WTC11 (cell line): ENCODE measurements around the gene EEFSEC. TPM values are rescaled to one million over a fixed set of nuclear protein-coding genes. Genes with fewer than 3 reads are reported as not detected.

Experiments
- ATAC-seq: fragments of 200-7000 bp; cut with Tn5 transposase; 2 replicates; pipeline ENCODE4 v1.10.0; 2021; ENCODE audit warnings: mild to moderate bottlenecking, moderate library complexity
- CTCF ChIA-PET: fragments of 300-600 bp; sonication (Branson Sonifier 250); formaldehyde crosslinking; loops from one replicate; lab custom pipeline; 2021; ENCODE audit warnings: antibody characterized with exemption; lab: Charles Lee
- POLR2A ChIA-PET: fragments of 350-600 bp; sonication (Branson Sonifier 250); formaldehyde crosslinking; loops from one replicate; lab custom pipeline; 2021; ENCODE audit warnings: antibody characterized with exemption; lab: Charles Lee
- DNase-seq: peaks from one replicate; pipeline ENCODE4 v3.0.0; 2021; ENCODE audit warnings: low spot score
- H3K27ac Mint-ChIP-seq: 2 replicates; pipeline ENCODE4 v1.8.0; 2021; ENCODE audit warnings: mixed read lengths
- H3K27me3 Mint-ChIP-seq: 2 replicates; pipeline ENCODE4 v1.8.0; 2021; ENCODE audit warnings: low read depth, mild to moderate bottlenecking, moderate library complexity, mixed read lengths
- H3K36me3 Mint-ChIP-seq: 2 replicates; pipeline ENCODE4 v1.8.0; 2021; ENCODE audit warnings: mixed read lengths
- H3K4me1 Mint-ChIP-seq: 2 replicates; pipeline ENCODE4 v1.8.0; 2022; ENCODE audit warnings: mixed read lengths
- H3K4me3 Mint-ChIP-seq: 2 replicates; pipeline ENCODE4 v1.8.0; 2021; ENCODE audit warnings: mild to moderate bottlenecking, moderate library complexity, mixed read lengths
- H3K9me3 Mint-ChIP-seq: 2 replicates; pipeline ENCODE4 v1.8.0; 2021; ENCODE audit warnings: mixed read lengths
- ATF6 ChIP-seq: sonication (generic); formaldehyde crosslinking; IDR thresholded peaks from 2 replicates; pipeline ENCODE4 v1.8.1; 2023; ENCODE audit warnings: mild to moderate bottlenecking, missing genetic modification reagents
- E2F4 ChIP-seq: sonication (generic); formaldehyde crosslinking; IDR thresholded peaks from 2 replicates; pipeline ENCODE4 v1.8.1; 2022; ENCODE audit warnings: low read depth, mild to moderate bottlenecking, moderate library complexity, missing genetic modification reagents, borderline replicate concordance
- FOXP4 ChIP-seq: sonication (generic); formaldehyde crosslinking; IDR thresholded peaks from 2 replicates; pipeline ENCODE4 v1.8.0; 2022; ENCODE audit warnings: mild to moderate bottlenecking, missing genetic modification reagents
- GTF2I ChIP-seq: fragments of 250-450 bp; sonication (Bioruptor Pico); conservative IDR thresholded peaks from 2 replicates; pipeline ENCODE4 v1.4.0; 2021; ENCODE audit warnings: mild to moderate bottlenecking
- HMGXB4 ChIP-seq: sonication (generic); formaldehyde crosslinking; IDR thresholded peaks from 2 replicates; pipeline ENCODE4 v1.8.1; 2023; ENCODE audit warnings: mild to moderate bottlenecking, moderate library complexity, missing genetic modification reagents
- NFE2L1 ChIP-seq: sonication (generic); formaldehyde crosslinking; IDR thresholded peaks from 2 replicates; pipeline ENCODE4 v1.8.1; 2023; ENCODE audit warnings: missing genetic modification reagents
- NR3C1 ChIP-seq: sonication (generic); formaldehyde crosslinking; conservative IDR thresholded peaks from 2 replicates; pipeline ENCODE4 v1.8.1; 2023; ENCODE audit warnings: low read depth, mild to moderate bottlenecking, missing genetic modification reagents
- RELA ChIP-seq: sonication (generic); formaldehyde crosslinking; IDR thresholded peaks from 2 replicates; pipeline ENCODE4 v1.8.1; 2022; ENCODE audit warnings: missing genetic modification reagents, mild to moderate bottlenecking, borderline replicate concordance
- SMAD4 ChIP-seq: sonication (generic); formaldehyde crosslinking; IDR thresholded peaks from 2 replicates; pipeline ENCODE4 v1.8.0; 2022; ENCODE audit warnings: mild to moderate bottlenecking, missing genetic modification reagents
- SP1 ChIP-seq: sonication (generic); formaldehyde crosslinking; conservative IDR thresholded peaks from 2 replicates; pipeline ENCODE4 v1.8.1; 2022; ENCODE audit warnings: missing genetic modification reagents
- TEAD1 ChIP-seq: sonication (generic); formaldehyde crosslinking; IDR thresholded peaks from 2 replicates; pipeline ENCODE4 v1.8.0; 2022; ENCODE audit warnings: mild to moderate bottlenecking, missing genetic modification reagents
- ZSCAN18 ChIP-seq: fragments of 250-450 bp; sonication (Bioruptor Pico); IDR thresholded peaks from 2 replicates; pipeline ENCODE4 v2.1.2; 2022; ENCODE audit warnings: mild to moderate bottlenecking, moderate library complexity
- total RNA-seq: library from RNA; stranded (reverse); gene quantifications from 3 replicates; pipeline ENCODE4 v1.2.3, GENCODE V29; 2021
- TF ChIP-seq, protein P1 (sequence below): sonication (generic); formaldehyde crosslinking; IDR thresholded peaks from 2 replicates; pipeline ENCODE4 v1.8.0; 2022; ENCODE audit warnings: mild to moderate bottlenecking, missing genetic modification reagents
- TF ChIP-seq, protein P2 (sequence below): fragments of 250-450 bp; sonication (Bioruptor Pico); IDR thresholded peaks from 2 replicates; pipeline ENCODE4 v1.8.0; 2021; ENCODE audit warnings: mild to moderate bottlenecking
- TF ChIP-seq, protein P3 (sequence below): sonication (generic); formaldehyde crosslinking; IDR thresholded peaks from 2 replicates; pipeline ENCODE4 v1.8.1; 2023; ENCODE audit warnings: mild to moderate bottlenecking, missing genetic modification reagents, borderline replicate concordance
- TF ChIP-seq, protein P4 (sequence below): sonication (generic); formaldehyde crosslinking; IDR thresholded peaks from 2 replicates; pipeline ENCODE4 v1.8.1; 2023; ENCODE audit warnings: mild to moderate bottlenecking, missing genetic modification reagents, moderate library complexity

Gene EEFSEC
- total RNA-seq, 1 experiment from 2014 or later: 13.7 TPM

DNA sequence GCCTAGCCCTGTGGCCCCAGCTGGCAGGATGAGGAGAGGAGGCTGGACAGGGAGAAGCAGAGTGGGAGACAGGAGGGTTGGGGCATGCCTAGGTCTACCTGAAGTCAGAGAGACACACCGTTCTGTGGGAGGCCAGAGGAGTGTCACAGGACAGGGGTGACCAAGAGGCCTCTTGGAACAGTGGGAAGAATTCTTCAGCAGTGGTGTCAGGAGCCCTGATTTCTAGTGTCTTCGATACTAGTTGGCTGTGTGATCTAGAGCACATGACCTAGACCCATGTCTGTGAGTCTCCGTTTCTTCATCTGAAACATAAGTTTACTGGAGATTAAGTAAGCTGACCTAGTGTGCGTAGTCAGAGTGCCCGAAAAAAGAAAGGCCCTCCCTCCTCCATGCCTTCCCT, 92.2 kb downstream of the EEFSEC start (continued):
- TF ChIP-seq RELA (CRISPR knock-in tag): no peak

GRCh38 chr3:128247666-128248409, 94.6 kb downstream of the EEFSEC start:
- H3K27me3 Mint-ChIP-seq: no peaks in the 10 kb centered on the region
- peaks cover 6% of the 10 kb centered on the region for H3K4me1 Mint-ChIP-seq
- TF ChIP-seq SMAD4 (CRISPR knock-in tag) (no peak), FOXP4 (CRISPR knock-in tag) (no peak), TEAD1 (CRISPR knock-in tag) (no peak), ATF6 (CRISPR knock-in tag) (no peak), GTF2I (CRISPR knock-in tag) (no peak), ZSCAN18 (CRISPR knock-in tag) (no peak), NR3C1 (CRISPR knock-in tag) (no peak), HMGXB4 (CRISPR knock-in tag) (no peak)
- TF ChIP-seq, protein P1, sequence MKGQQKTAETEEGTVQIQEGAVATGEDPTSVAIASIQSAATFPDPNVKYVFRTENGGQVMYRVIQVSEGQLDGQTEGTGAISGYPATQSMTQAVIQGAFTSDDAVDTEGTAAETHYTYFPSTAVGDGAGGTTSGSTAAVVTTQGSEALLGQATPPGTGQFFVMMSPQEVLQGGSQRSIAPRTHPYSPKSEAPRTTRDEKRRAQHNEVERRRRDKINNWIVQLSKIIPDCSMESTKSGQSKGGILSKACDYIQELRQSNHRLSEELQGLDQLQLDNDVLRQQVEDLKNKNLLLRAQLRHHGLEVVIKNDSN (CRISPR knock-in tag): no peak
- TF ChIP-seq, protein P2, sequence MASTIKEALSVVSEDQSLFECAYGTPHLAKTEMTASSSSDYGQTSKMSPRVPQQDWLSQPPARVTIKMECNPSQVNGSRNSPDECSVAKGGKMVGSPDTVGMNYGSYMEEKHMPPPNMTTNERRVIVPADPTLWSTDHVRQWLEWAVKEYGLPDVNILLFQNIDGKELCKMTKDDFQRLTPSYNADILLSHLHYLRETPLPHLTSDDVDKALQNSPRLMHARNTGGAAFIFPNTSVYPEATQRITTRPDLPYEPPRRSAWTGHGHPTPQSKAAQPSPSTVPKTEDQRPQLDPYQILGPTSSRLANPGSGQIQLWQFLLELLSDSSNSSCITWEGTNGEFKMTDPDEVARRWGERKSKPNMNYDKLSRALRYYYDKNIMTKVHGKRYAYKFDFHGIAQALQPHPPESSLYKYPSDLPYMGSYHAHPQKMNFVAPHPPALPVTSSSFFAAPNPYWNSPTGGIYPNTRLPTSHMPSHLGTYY: no peak
- no peak overlapping the region for H3K27ac Mint-ChIP-seq
- peaks cover 7% of the 10 kb centered on the region; the same call in 1 of the 2 replicates for H3K9me3 Mint-ChIP-seq
- DNase-seq: no peak
- ChIA-PET POLR2A (no interaction called here), CTCF (no interaction called here)
- H3K4me3 Mint-ChIP-seq: no peak overlapping the region
- no peak for ATAC-seq
- H3K36me3 Mint-ChIP-seq: no peaks in the 10 kb centered on the region

GRCh38 chr3:128252083-128252482, 98.8 kb downstream of the EEFSEC start:
- POLR2A ChIA-PET: no interaction called here
- no peak overlapping the region for H3K4me3 Mint-ChIP-seq
- no peak overlapping the region for H3K27ac Mint-ChIP-seq
- H3K4me1 Mint-ChIP-seq: peaks cover 17% of the 10 kb centered on the region
- no peak for DNase-seq
- CTCF ChIA-PET: interaction anchor here (2.5 kb wide), 1 partner anchor 70 kb away, joined by 13 read pairs; no protein-coding TSS in a partner anchor
- no peaks in the 10 kb centered on the region; the same call in 1 of the 2 replicates for H3K27me3 Mint-ChIP-seq
- ATAC-seq: peak; percentile 73
- H3K36me3 Mint-ChIP-seq: no peaks in the 10 kb centered on the region
- peaks cover 7% of the 10 kb centered on the region; the same call in 1 of the 2 replicates for H3K9me3 Mint-ChIP-seq
- TF ChIP-seq, protein P3, sequence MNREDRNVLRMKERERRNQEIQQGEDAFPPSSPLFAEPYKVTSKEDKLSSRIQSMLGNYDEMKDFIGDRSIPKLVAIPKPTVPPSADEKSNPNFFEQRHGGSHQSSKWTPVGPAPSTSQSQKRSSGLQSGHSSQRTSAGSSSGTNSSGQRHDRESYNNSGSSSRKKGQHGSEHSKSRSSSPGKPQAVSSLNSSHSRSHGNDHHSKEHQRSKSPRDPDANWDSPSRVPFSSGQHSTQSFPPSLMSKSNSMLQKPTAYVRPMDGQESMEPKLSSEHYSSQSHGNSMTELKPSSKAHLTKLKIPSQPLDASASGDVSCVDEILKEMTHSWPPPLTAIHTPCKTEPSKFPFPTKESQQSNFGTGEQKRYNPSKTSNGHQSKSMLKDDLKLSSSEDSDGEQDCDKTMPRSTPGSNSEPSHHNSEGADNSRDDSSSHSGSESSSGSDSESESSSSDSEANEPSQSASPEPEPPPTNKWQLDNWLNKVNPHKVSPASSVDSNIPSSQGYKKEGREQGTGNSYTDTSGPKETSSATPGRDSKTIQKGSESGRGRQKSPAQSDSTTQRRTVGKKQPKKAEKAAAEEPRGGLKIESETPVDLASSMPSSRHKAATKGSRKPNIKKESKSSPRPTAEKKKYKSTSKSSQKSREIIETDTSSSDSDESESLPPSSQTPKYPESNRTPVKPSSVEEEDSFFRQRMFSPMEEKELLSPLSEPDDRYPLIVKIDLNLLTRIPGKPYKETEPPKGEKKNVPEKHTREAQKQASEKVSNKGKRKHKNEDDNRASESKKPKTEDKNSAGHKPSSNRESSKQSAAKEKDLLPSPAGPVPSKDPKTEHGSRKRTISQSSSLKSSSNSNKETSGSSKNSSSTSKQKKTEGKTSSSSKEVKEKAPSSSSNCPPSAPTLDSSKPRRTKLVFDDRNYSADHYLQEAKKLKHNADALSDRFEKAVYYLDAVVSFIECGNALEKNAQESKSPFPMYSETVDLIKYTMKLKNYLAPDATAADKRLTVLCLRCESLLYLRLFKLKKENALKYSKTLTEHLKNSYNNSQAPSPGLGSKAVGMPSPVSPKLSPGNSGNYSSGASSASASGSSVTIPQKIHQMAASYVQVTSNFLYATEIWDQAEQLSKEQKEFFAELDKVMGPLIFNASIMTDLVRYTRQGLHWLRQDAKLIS (CRISPR knock-in tag): no peak
- TF ChIP-seq, protein P4, sequence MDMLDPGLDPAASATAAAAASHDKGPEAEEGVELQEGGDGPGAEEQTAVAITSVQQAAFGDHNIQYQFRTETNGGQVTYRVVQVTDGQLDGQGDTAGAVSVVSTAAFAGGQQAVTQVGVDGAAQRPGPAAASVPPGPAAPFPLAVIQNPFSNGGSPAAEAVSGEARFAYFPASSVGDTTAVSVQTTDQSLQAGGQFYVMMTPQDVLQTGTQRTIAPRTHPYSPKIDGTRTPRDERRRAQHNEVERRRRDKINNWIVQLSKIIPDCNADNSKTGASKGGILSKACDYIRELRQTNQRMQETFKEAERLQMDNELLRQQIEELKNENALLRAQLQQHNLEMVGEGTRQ (CRISPR knock-in tag): no peak
- no peak for TF ChIP-seq NFE2L1 (CRISPR knock-in tag)
- TF ChIP-seq SP1 (CRISPR knock-in tag): no peak
- no peak for TF ChIP-seq E2F4 (CRISPR knock-in tag)
